ENCODE results near the gene ZNF792. TPM values are rescaled to one million over a fixed set of nuclear protein-coding genes. Genes with fewer than 3 reads are reported as not detected.
"Not testable (repeated sequence)": the region's sequence is repeated elsewhere in the genome, so short reads cannot be mapped to it uniquely, and the experiment has no call there.

ZNF792 gene
- total RNA-seq, 1 experiment from 2014 or later = 11.4 TPM

- H3K4me3 ChIP-seq (ENCODE audit: low read length) = no peak overlapping the region
- no peak overlapping the region for H3K27ac ChIP-seq (ENCODE audit: low read length)
- no peak overlapping the region for H2AFZ ChIP-seq (ENCODE audit: low read length)
- H3K4me2 ChIP-seq (ENCODE audit: low read depth, low read length, poor library complexity, severe bottlenecking) = no peak overlapping the region
- H3K27me3 ChIP-seq (ENCODE audit: low read length) = no peaks in the 10 kb centered on the region
- no peak overlapping the region for H3K9ac ChIP-seq (ENCODE audit: low read length)
- H3K79me2 ChIP-seq (ENCODE audit: low read length) = peaks cover 3% of the 10 kb centered on the region
- no peaks in the 10 kb centered on the region for H4K20me1 ChIP-seq (ENCODE audit: insufficient read depth, low read depth, low read length)
- H3K9me3 ChIP-seq (ENCODE audit: low read length) = no peaks in the 10 kb centered on the region
- H3K4me1 ChIP-seq (ENCODE audit: low read length) = peaks cover 9% of the 10 kb centered on the region
- DNase-seq = no peak
- no peaks in the 10 kb centered on the region for H3K36me3 ChIP-seq (ENCODE audit: insufficient read depth, low read length)
- no peaks in the 10 kb centered on the region for H3K9me2 ChIP-seq (replicated peaks; ENCODE audit: insufficient read depth, low read length)
Observed at GRCh38 chr19:34994643-34995541, 30.9 kb upstream of the ZNF792 start.

GRCh38 chr19:34994286-34994642 lies 30.2 kb upstream of the ZNF792 start:
- no peak overlapping the region for H2AFZ ChIP-seq (ENCODE audit: low read length)
- H3K9ac ChIP-seq (ENCODE audit: low read length) = no peak overlapping the region
- no peaks in the 10 kb centered on the region for H3K9me2 ChIP-seq (replicated peaks; ENCODE audit: insufficient read depth, low read length)
- H4K20me1 ChIP-seq (ENCODE audit: insufficient read depth, low read depth, low read length) = no peaks in the 10 kb centered on the region
- H3K4me3 ChIP-seq (ENCODE audit: low read length) = no peak overlapping the region
- no peak overlapping the region for H3K27ac ChIP-seq (ENCODE audit: low read length)
- no peaks in the 10 kb centered on the region for H3K36me3 ChIP-seq (ENCODE audit: insufficient read depth, low read length)
- no peak for DNase-seq
- H3K4me2 ChIP-seq (ENCODE audit: low read depth, low read length, poor library complexity, severe bottlenecking) = no peak overlapping the region
- no peaks in the 10 kb centered on the region for H3K79me2 ChIP-seq (ENCODE audit: low read length)
- H3K4me1 ChIP-seq (ENCODE audit: low read length) = peaks cover 3% of the 10 kb centered on the region
- H3K9me3 ChIP-seq (ENCODE audit: low read length) = no peaks in the 10 kb centered on the region
- H3K27me3 ChIP-seq (ENCODE audit: low read length) = no peaks in the 10 kb centered on the region

- H3K9me3 ChIP-seq (ENCODE audit: low read length); H3K9ac ChIP-seq (ENCODE audit: low read length); H3K4me1 ChIP-seq (ENCODE audit: low read length); H2AFZ ChIP-seq (ENCODE audit: low read length); H3K27me3 ChIP-seq (ENCODE audit: low read length); H3K4me3 ChIP-seq (ENCODE audit: low read length); H3K79me2 ChIP-seq (ENCODE audit: low read length); DNase-seq; H3K4me2 ChIP-seq (ENCODE audit: low read depth, low read length, poor library complexity, severe bottlenecking); H3K9me2 ChIP-seq (replicated peaks; ENCODE audit: insufficient read depth, low read length); H4K20me1 ChIP-seq (ENCODE audit: insufficient read depth, low read depth, low read length); H3K36me3 ChIP-seq (ENCODE audit: insufficient read depth, low read length); H3K27ac ChIP-seq (ENCODE audit: low read length): not testable (repeated sequence)
Observed at GRCh38 chr19:34992582-34992981, 28.6 kb upstream of the ZNF792 start.

- Histone ChIP-seq H3K9ac (ENCODE audit: low read length) (no peak overlapping the region), H3K27ac (ENCODE audit: low read length) (no peak overlapping the region)
Observed at GRCh38 chr19:34991542-34992333, 27.7 kb upstream of the ZNF792 start.

GRCh38 chr19:34990578-34991192 lies 26.7 kb upstream of the ZNF792 start:
- Histone ChIP-seq H3K27me3 (ENCODE audit: low read length) (no peaks in the 10 kb centered on the region), H3K9me3 (ENCODE audit: low read length) (no peaks in the 10 kb centered on the region), H3K9me2 (replicated peaks; ENCODE audit: insufficient read depth, low read length) (no peaks in the 10 kb centered on the region), H3K4me2 (ENCODE audit: low read depth, low read length, poor library complexity, severe bottlenecking) (no peak overlapping the region), H4K20me1 (ENCODE audit: insufficient read depth, low read depth, low read length) (no peaks in the 10 kb centered on the region), H3K79me2 (ENCODE audit: low read length) (no peaks in the 10 kb centered on the region), H3K4me3 (ENCODE audit: low read length) (no peak overlapping the region), H2AFZ (ENCODE audit: low read length) (no peak overlapping the region), H3K27ac (ENCODE audit: low read length) (no peak overlapping the region), H3K9ac (ENCODE audit: low read length) (no peak overlapping the region), H3K4me1 (ENCODE audit: low read length) (no peaks in the 10 kb centered on the region), H3K36me3 (ENCODE audit: insufficient read depth, low read length) (no peaks in the 10 kb centered on the region)
- DNase-seq = no peak

More at GRCh38 chr19:34991542-34992333, 27.7 kb upstream of the ZNF792 start:
- Histone ChIP-seq H3K4me3 (ENCODE audit: low read length) (no peak overlapping the region), H3K4me1 (ENCODE audit: low read length) (no peaks in the 10 kb centered on the region), H3K9me3 (ENCODE audit: low read length) (no peaks in the 10 kb centered on the region), H3K4me2 (ENCODE audit: low read depth, low read length, poor library complexity, severe bottlenecking) (no peak overlapping the region), H2AFZ (ENCODE audit: low read length) (no peak overlapping the region), H4K20me1 (ENCODE audit: insufficient read depth, low read depth, low read length) (no peaks in the 10 kb centered on the region), H3K27me3 (ENCODE audit: low read length) (no peaks in the 10 kb centered on the region), H3K36me3 (ENCODE audit: insufficient read depth, low read length) (no peaks in the 10 kb centered on the region), H3K79me2 (ENCODE audit: low read length) (no peaks in the 10 kb centered on the region), H3K9me2 (replicated peaks; ENCODE audit: insufficient read depth, low read length) (no peaks in the 10 kb centered on the region)
- no peak for DNase-seq

GRCh38 chr19:34989298-34989697 lies 25.3 kb upstream of the ZNF792 start:
- no peak overlapping the region for H3K4me3 ChIP-seq (ENCODE audit: low read length)
- H3K9me3 ChIP-seq (ENCODE audit: low read length) = no peaks in the 10 kb centered on the region
- no peaks in the 10 kb centered on the region for H3K27me3 ChIP-seq (ENCODE audit: low read length)
- no peaks in the 10 kb centered on the region for H3K79me2 ChIP-seq (ENCODE audit: low read length)
- no peak overlapping the region for H3K4me2 ChIP-seq (ENCODE audit: low read depth, low read length, poor library complexity, severe bottlenecking)
- H3K27ac ChIP-seq (ENCODE audit: low read length) = no peak overlapping the region
- no peak overlapping the region for H3K9ac ChIP-seq (ENCODE audit: low read length)
- no peak overlapping the region for H2AFZ ChIP-seq (ENCODE audit: low read length)
- H3K36me3 ChIP-seq (ENCODE audit: insufficient read depth, low read length) = no peaks in the 10 kb centered on the region
- H3K9me2 ChIP-seq (replicated peaks; ENCODE audit: insufficient read depth, low read length) = no peaks in the 10 kb centered on the region
- no peaks in the 10 kb centered on the region for H4K20me1 ChIP-seq (ENCODE audit: insufficient read depth, low read depth, low read length)
- H3K4me1 ChIP-seq (ENCODE audit: low read length) = no peaks in the 10 kb centered on the region
- no peak for DNase-seq

- Histone ChIP-seq H3K27me3 (ENCODE audit: low read length) (no peaks in the 10 kb centered on the region), H4K20me1 (ENCODE audit: insufficient read depth, low read depth, low read length) (no peaks in the 10 kb centered on the region), H3K27ac (ENCODE audit: low read length) (no peak overlapping the region)
Observed at GRCh38 chr19:34988119-34988518, 24.1 kb upstream of the ZNF792 start.

More at GRCh38 chr19:34988119-34988518, 24.1 kb upstream of the ZNF792 start:
- no peak overlapping the region for H3K4me3 ChIP-seq (ENCODE audit: low read length)
- no peaks in the 10 kb centered on the region for H3K9me2 ChIP-seq (replicated peaks; ENCODE audit: insufficient read depth, low read length)
- no peak for DNase-seq
- no peaks in the 10 kb centered on the region for H3K79me2 ChIP-seq (ENCODE audit: low read length)
- no peak overlapping the region for H3K9ac ChIP-seq (ENCODE audit: low read length)
- no peaks in the 10 kb centered on the region for H3K9me3 ChIP-seq (ENCODE audit: low read length)
- H3K36me3 ChIP-seq (ENCODE audit: insufficient read depth, low read length) = no peaks in the 10 kb centered on the region
- no peak overlapping the region for H2AFZ ChIP-seq (ENCODE audit: low read length)
- no peaks in the 10 kb centered on the region for H3K4me1 ChIP-seq (ENCODE audit: low read length)
- no peak overlapping the region for H3K4me2 ChIP-seq (ENCODE audit: low read depth, low read length, poor library complexity, severe bottlenecking)

Data from Karpas-422 (cell line).